ENCODE data around the gene BMPER.

The BMPER gene

GRCh38 chr7:33905389-33906032 is at the start of gene BMPER:
Gene BMPER (plus strand): TSS chr7:33905539. CDS start chr7:33905614, 75 bp downstream.
- peak within 1 kb of the TSS; percentile 26 to 41 for H3K27ac ChIP-seq (ENCODE audit: low read depth in 2 of 2, low read length in 2 of 2)
- peaks cover 7 to 13% of the 10 kb centered on the region in 2 donors for H3K4me1 ChIP-seq (ENCODE audit: control insufficient read depth in 2 of 2, insufficient read depth in 2 of 2, low read length in 2 of 2)
- H3K4me3 ChIP-seq (ENCODE audit: low read length in 2 of 2), result peak within 1 kb of the TSS; percentile 64 to 66
- H3K36me3 ChIP-seq (ENCODE audit: control insufficient read depth in 2 of 2, insufficient read depth in 2 of 2, low read length in 2 of 2), result no peaks in the 10 kb centered on the region
- peaks cover 28 to 34% of the 10 kb centered on the region in 2 donors for H3K27me3 ChIP-seq (ENCODE audit: control insufficient read depth in 2 of 2, insufficient read depth in 2 of 2, low read length in 2 of 2)
- no peaks in the 10 kb centered on the region for H3K9me3 ChIP-seq (ENCODE audit: control insufficient read depth in 2 of 2, low read length in 2 of 2)
- peak within 1 kb of the TSS in 1 of 2 donors; percentile 58 for H3K9ac ChIP-seq (ENCODE audit: low read depth in 1 of 2, low read length in 2 of 2)

GRCh38 chr7:33861947-33862346 is 43.4 kb upstream of the BMPER start:
- Histone ChIP-seq H3K9ac (ENCODE audit: low read depth in 1 of 2, low read length in 2 of 2) (no peak overlapping the region), H3K4me3 (ENCODE audit: low read length in 2 of 2) (no peak overlapping the region), H3K9me3 (ENCODE audit: control insufficient read depth in 2 of 2, low read length in 2 of 2) (no peaks in the 10 kb centered on the region), H3K27ac (ENCODE audit: low read depth in 2 of 2, low read length in 2 of 2) (no peak overlapping the region), H3K4me1 (ENCODE audit: control insufficient read depth in 2 of 2, insufficient read depth in 2 of 2, low read length in 2 of 2) (peaks cover 0 to 2% of the 10 kb centered on the region in 2 donors), H3K27me3 (ENCODE audit: control insufficient read depth in 2 of 2, insufficient read depth in 2 of 2, low read length in 2 of 2) (no peaks in the 10 kb centered on the region), H3K36me3 (ENCODE audit: control insufficient read depth in 2 of 2, insufficient read depth in 2 of 2, low read length in 2 of 2) (no peaks in the 10 kb centered on the region)

- no peak overlapping the region for H3K4me3 ChIP-seq (ENCODE audit: low read length in 2 of 2)
- H3K27me3 ChIP-seq (ENCODE audit: control insufficient read depth in 2 of 2, insufficient read depth in 2 of 2, low read length in 2 of 2), result no peaks in the 10 kb centered on the region
- no peaks in the 10 kb centered on the region for H3K9me3 ChIP-seq (ENCODE audit: control insufficient read depth in 2 of 2, low read length in 2 of 2)
- no peak overlapping the region for H3K9ac ChIP-seq (ENCODE audit: low read depth in 1 of 2, low read length in 2 of 2)
- H3K4me1 ChIP-seq (ENCODE audit: control insufficient read depth in 2 of 2, insufficient read depth in 2 of 2, low read length in 2 of 2), result peaks cover 0 to 2% of the 10 kb centered on the region in 2 donors
- H3K36me3 ChIP-seq (ENCODE audit: control insufficient read depth in 2 of 2, insufficient read depth in 2 of 2, low read length in 2 of 2), result no peaks in the 10 kb centered on the region
- no peak overlapping the region for H3K27ac ChIP-seq (ENCODE audit: low read depth in 2 of 2, low read length in 2 of 2)
Measured at GRCh38 chr7:33862946-33863814, 42.2 kb upstream of the BMPER start.

- Histone ChIP-seq H3K27ac (ENCODE audit: low read depth in 2 of 2, low read length in 2 of 2) (no peak overlapping the region), H3K4me1 (ENCODE audit: control insufficient read depth in 2 of 2, insufficient read depth in 2 of 2, low read length in 2 of 2) (no peaks in the 10 kb centered on the region), H3K36me3 (ENCODE audit: control insufficient read depth in 2 of 2, insufficient read depth in 2 of 2, low read length in 2 of 2) (no peaks in the 10 kb centered on the region), H3K9ac (ENCODE audit: low read depth in 1 of 2, low read length in 2 of 2) (no peak overlapping the region), H3K4me3 (ENCODE audit: low read length in 2 of 2) (no peak overlapping the region), H3K9me3 (ENCODE audit: control insufficient read depth in 2 of 2, low read length in 2 of 2) (no peaks in the 10 kb centered on the region), H3K27me3 (ENCODE audit: control insufficient read depth in 2 of 2, insufficient read depth in 2 of 2, low read length in 2 of 2) (no peaks in the 10 kb centered on the region)
Measured at GRCh38 chr7:33868166-33868565, 37.2 kb upstream of the BMPER start.

- no peaks in the 10 kb centered on the region for H3K27me3 ChIP-seq (ENCODE audit: control insufficient read depth in 2 of 2, insufficient read depth in 2 of 2, low read length in 2 of 2)
- no peak overlapping the region for H3K4me3 ChIP-seq (ENCODE audit: low read length in 2 of 2)
- H3K9me3 ChIP-seq (ENCODE audit: control insufficient read depth in 2 of 2, low read length in 2 of 2), result no peaks in the 10 kb centered on the region
- no peaks in the 10 kb centered on the region for H3K36me3 ChIP-seq (ENCODE audit: control insufficient read depth in 2 of 2, insufficient read depth in 2 of 2, low read length in 2 of 2)
- no peak overlapping the region for H3K27ac ChIP-seq (ENCODE audit: low read depth in 2 of 2, low read length in 2 of 2)
- H3K9ac ChIP-seq (ENCODE audit: low read depth in 1 of 2, low read length in 2 of 2), result no peak overlapping the region
- no peaks in the 10 kb centered on the region for H3K4me1 ChIP-seq (ENCODE audit: control insufficient read depth in 2 of 2, insufficient read depth in 2 of 2, low read length in 2 of 2)
Measured at GRCh38 chr7:33869176-33869575, 36.2 kb upstream of the BMPER start.

- Histone ChIP-seq H3K27ac (ENCODE audit: low read depth in 2 of 2, low read length in 2 of 2) (no peak overlapping the region), H3K9me3 (ENCODE audit: control insufficient read depth in 2 of 2, low read length in 2 of 2) (no peaks in the 10 kb centered on the region), H3K27me3 (ENCODE audit: control insufficient read depth in 2 of 2, insufficient read depth in 2 of 2, low read length in 2 of 2) (no peaks in the 10 kb centered on the region), H3K9ac (ENCODE audit: low read depth in 1 of 2, low read length in 2 of 2) (no peak overlapping the region), H3K36me3 (ENCODE audit: control insufficient read depth in 2 of 2, insufficient read depth in 2 of 2, low read length in 2 of 2) (no peaks in the 10 kb centered on the region), H3K4me3 (ENCODE audit: low read length in 2 of 2) (no peak overlapping the region), H3K4me1 (ENCODE audit: control insufficient read depth in 2 of 2, insufficient read depth in 2 of 2, low read length in 2 of 2) (no peaks in the 10 kb centered on the region)
Measured at GRCh38 chr7:33870120-33870519, 35.2 kb upstream of the BMPER start.

GRCh38 chr7:33872870-33873269 is 32.5 kb upstream of the BMPER start:
- no peak overlapping the region for H3K4me3 ChIP-seq (ENCODE audit: low read length in 2 of 2)
- H3K36me3 ChIP-seq (ENCODE audit: control insufficient read depth in 2 of 2, insufficient read depth in 2 of 2, low read length in 2 of 2), result no peaks in the 10 kb centered on the region
- H3K27me3 ChIP-seq (ENCODE audit: control insufficient read depth in 2 of 2, insufficient read depth in 2 of 2, low read length in 2 of 2), result no peaks in the 10 kb centered on the region
- H3K9ac ChIP-seq (ENCODE audit: low read depth in 1 of 2, low read length in 2 of 2), result no peak overlapping the region
- no peak overlapping the region for H3K27ac ChIP-seq (ENCODE audit: low read depth in 2 of 2, low read length in 2 of 2)
- no peaks in the 10 kb centered on the region for H3K9me3 ChIP-seq (ENCODE audit: control insufficient read depth in 2 of 2, low read length in 2 of 2)
- H3K4me1 ChIP-seq (ENCODE audit: control insufficient read depth in 2 of 2, insufficient read depth in 2 of 2, low read length in 2 of 2), result no peaks in the 10 kb centered on the region

- H3K4me1 ChIP-seq (ENCODE audit: control insufficient read depth in 2 of 2, insufficient read depth in 2 of 2, low read length in 2 of 2), result no peaks in the 10 kb centered on the region
- H3K36me3 ChIP-seq (ENCODE audit: control insufficient read depth in 2 of 2, insufficient read depth in 2 of 2, low read length in 2 of 2), result no peaks in the 10 kb centered on the region
- no peak overlapping the region for H3K4me3 ChIP-seq (ENCODE audit: low read length in 2 of 2)
- no peaks in the 10 kb centered on the region for H3K9me3 ChIP-seq (ENCODE audit: control insufficient read depth in 2 of 2, low read length in 2 of 2)
- no peaks in the 10 kb centered on the region for H3K27me3 ChIP-seq (ENCODE audit: control insufficient read depth in 2 of 2, insufficient read depth in 2 of 2, low read length in 2 of 2)
- H3K9ac ChIP-seq (ENCODE audit: low read depth in 1 of 2, low read length in 2 of 2), result no peak overlapping the region
- H3K27ac ChIP-seq (ENCODE audit: low read depth in 2 of 2, low read length in 2 of 2), result no peak overlapping the region
Measured at GRCh38 chr7:33873518-33873917, 31.8 kb upstream of the BMPER start.

GRCh38 chr7:33873981-33874750 is 31.2 kb upstream of the BMPER start:
- Histone ChIP-seq H3K4me3 (ENCODE audit: low read length in 2 of 2) (no peak overlapping the region), H3K4me1 (ENCODE audit: control insufficient read depth in 2 of 2, insufficient read depth in 2 of 2, low read length in 2 of 2) (no peaks in the 10 kb centered on the region), H3K27ac (ENCODE audit: low read depth in 2 of 2, low read length in 2 of 2) (peak overlapping the region in 1 of 2 donors; percentile 6)

GRCh38 chr7:33874943-33875342 is 30.4 kb upstream of the BMPER start:
- Histone ChIP-seq H3K9me3 (ENCODE audit: control insufficient read depth in 2 of 2, low read length in 2 of 2) (no peaks in the 10 kb centered on the region), H3K27me3 (ENCODE audit: control insufficient read depth in 2 of 2, insufficient read depth in 2 of 2, low read length in 2 of 2) (no peaks in the 10 kb centered on the region), H3K36me3 (ENCODE audit: control insufficient read depth in 2 of 2, insufficient read depth in 2 of 2, low read length in 2 of 2) (no peaks in the 10 kb centered on the region), H3K4me1 (ENCODE audit: control insufficient read depth in 2 of 2, insufficient read depth in 2 of 2, low read length in 2 of 2) (no peaks in the 10 kb centered on the region), H3K9ac (ENCODE audit: low read depth in 1 of 2, low read length in 2 of 2) (no peak overlapping the region), H3K4me3 (ENCODE audit: low read length in 2 of 2) (no peak overlapping the region), H3K27ac (ENCODE audit: low read depth in 2 of 2, low read length in 2 of 2) (no peak overlapping the region)

More at GRCh38 chr7:33873981-33874750, 31.2 kb upstream of the BMPER start:
- H3K9ac ChIP-seq (ENCODE audit: low read depth in 1 of 2, low read length in 2 of 2), result no peak overlapping the region
- no peaks in the 10 kb centered on the region for H3K27me3 ChIP-seq (ENCODE audit: control insufficient read depth in 2 of 2, insufficient read depth in 2 of 2, low read length in 2 of 2)
- no peaks in the 10 kb centered on the region for H3K9me3 ChIP-seq (ENCODE audit: control insufficient read depth in 2 of 2, low read length in 2 of 2)
- H3K36me3 ChIP-seq (ENCODE audit: control insufficient read depth in 2 of 2, insufficient read depth in 2 of 2, low read length in 2 of 2), result no peaks in the 10 kb centered on the region
